HG03108 (cell line): Measurements from ENCODE around the gene CXCL1.
"Not testable (repeated sequence)": the region's sequence is repeated elsewhere in the genome, so short reads cannot be mapped to it uniquely, and the experiment has no call there.

Experiments
- ATAC-seq: cut with Tn5 transposase; IDR thresholded peaks from one replicate; pipeline ENCODE4 v1.9.1; 2021; ENCODE audit warnings: moderate library complexity; ENCODE audit not compliant: unreplicated experiment

Gene CXCL1

DNA sequence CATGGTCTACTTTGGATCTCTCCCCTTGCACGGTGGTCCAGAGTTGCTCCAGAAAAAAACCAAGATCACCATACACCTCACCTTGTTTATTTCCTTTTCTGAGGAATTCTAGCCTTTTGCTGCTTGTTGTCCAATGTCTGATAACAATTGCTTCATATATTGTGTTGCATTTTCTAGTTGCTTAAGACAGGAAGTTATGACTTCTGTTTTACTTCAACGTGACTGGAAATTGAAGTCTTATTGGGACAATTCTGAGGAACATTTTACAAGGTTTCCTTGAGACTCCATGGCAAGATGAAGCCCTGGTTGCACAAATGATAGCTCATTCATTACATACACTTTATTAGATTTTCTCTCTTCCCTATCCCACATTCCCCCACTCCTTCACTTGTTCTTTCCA, 5.2 kb downstream of the CXCL1 start:
- ATAC-seq, result no peak

DNA sequence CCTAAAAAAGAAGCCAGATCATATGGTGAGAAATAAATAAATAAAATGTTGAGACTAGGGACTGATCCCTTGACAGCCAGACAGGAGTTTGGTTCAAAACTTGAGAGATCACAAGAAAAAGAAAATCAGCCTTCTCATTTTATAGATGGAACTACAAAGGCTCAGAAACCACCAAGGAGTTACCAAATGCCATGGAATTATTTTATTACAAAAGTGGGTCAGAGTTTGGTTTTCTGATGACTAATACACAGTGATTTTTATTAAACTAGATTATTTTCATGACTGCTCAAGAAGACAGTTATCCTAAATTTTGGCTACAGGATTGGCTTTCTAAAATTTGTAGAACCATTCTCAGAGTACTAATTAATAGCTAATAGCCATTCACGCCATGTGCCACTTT, 6.2 kb downstream of the CXCL1 start:
- ATAC-seq, result no peak

DNA sequence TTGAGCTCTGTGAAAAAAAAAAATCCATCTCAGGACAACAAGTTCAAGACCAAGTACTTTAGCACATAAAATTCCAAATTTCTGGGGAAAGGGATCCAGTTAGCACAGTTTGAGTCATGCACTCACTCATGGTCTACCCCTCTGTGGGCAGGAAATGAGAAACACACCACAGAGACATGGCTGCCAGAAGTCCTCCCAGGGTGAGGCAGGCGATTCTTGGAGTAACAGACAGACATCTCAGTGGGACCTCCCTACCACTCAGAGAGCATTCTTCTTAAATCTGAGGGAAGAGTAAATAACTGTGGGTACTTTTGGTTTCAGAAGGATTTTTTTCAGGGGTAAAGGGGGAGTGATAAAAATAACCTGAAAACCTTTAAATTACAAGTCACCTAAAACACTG, 14.1 kb downstream of the CXCL1 start:
- no peak for ATAC-seq

DNA sequence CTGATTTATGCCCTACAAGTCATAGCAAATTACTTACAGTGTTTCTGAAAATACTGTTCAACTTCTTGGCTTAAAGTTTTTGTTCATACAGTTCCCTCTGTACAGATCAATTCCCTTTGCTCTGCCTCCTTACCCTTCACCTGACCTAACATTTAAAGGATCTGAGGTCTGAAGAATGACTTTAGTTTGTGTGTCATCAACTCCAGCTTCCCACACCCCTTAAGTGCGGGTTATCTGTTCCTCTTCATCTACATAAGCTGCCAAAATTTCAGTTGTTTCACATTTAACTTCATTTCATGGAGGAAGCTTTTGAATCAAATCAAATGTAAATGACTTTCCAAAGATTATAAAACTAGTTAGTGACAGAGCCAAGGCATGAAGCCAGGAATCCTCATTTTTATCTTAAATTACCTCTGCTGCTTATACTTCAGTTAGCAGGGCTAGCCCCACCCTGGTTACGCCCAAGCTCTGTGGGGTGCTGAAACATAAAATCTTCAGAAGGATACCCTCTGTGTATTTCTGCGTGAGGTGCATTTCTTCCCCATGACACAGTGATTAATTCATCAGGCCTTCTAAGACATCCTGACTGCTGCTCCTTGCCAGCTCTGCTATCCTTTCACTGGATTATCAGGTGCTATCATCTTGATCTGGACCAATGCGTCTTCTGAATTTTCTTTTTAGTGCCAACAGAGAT, 16.5 kb downstream of the CXCL1 start:
- ATAC-seq, result no peak

DNA sequence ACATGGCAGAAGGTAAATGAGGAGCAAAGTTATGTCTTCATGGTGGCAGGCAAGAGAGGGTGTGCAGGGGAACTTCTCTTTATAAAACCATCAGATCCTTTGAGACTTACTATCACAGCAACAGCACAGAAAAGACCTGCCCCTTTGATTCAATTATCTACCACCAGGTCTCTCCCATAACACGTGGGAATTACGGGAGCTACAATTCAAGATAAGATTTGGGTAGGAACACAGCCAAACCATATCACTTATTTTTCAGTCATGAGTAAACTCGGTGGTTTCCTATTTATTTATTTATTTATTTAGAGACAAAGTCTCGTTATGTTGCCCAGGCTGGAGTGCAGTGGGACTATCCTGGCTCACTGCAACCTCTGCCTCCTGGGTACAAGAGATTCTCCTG, 22.1 kb downstream of the CXCL1 start:
- ATAC-seq, result no peak

DNA sequence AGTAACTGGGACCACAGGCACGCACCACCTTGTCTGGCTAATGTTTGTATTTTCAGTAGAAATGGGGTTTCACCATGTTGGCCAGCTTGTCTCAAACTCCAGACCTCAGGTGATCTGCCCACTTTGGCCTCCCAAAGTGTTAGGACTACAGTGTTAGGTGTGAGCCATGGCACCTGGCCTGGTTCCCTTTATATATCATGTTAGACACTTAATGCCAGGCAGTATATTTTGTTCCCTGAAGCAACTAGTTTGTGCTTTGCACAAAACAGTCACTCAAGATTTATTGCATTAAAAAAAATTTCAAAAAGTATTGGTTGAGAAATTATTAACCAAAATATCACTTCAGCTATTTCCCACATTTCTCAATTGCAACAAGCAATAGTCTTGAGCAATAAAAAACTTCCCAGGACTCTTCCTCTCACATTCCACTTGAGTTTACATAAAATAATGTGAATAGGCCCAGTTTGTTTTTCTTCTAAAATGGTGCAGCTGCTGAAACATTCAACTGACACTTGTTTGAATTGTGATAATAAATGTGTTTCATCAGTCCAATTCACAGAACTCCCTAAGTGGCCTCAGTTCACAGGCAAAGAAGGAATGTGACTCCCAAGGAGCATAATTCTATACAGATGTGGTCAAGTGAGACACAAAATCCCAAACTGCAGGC, 22.7 kb downstream of the CXCL1 start:
- no peak for ATAC-seq

DNA sequence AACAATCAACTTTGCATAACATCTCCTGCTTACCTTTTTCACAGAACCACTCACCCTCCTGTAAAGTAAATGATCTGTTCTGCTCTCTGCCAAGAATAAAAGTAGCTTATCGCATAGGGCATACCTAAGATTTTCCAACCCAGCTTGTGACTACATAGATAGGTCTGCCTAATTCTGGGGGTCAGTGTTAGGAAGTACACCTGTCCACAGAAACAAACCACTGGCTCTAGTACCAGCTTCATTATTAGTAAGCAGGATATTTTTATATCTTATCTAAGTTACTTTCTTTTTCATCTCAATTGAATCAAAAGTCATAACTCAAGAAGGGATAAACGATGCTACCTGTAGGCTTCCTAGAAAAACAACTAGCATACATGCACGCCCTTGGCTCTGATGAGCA, 23.8 kb downstream of the CXCL1 start:
- no peak for ATAC-seq

DNA sequence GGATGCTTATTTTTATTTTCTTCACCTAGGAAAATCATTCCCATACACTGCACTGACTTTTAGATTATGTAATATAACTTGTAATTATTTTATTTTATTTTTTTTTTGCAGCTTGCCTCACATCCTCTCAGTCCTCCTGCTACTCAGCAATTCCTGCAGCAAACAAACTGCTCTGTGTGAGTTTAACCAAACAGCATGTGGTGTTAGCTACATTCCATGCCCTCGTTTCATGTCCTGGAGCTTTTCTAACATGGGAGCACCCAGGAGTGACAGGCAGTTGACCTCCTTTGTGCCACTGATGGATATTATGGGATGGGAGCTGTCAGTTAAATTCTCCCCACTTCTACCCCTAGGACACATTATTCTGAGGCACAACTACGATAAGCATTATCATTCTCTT, 24.8 kb downstream of the CXCL1 start:
- ATAC-seq, result no peak

DNA sequence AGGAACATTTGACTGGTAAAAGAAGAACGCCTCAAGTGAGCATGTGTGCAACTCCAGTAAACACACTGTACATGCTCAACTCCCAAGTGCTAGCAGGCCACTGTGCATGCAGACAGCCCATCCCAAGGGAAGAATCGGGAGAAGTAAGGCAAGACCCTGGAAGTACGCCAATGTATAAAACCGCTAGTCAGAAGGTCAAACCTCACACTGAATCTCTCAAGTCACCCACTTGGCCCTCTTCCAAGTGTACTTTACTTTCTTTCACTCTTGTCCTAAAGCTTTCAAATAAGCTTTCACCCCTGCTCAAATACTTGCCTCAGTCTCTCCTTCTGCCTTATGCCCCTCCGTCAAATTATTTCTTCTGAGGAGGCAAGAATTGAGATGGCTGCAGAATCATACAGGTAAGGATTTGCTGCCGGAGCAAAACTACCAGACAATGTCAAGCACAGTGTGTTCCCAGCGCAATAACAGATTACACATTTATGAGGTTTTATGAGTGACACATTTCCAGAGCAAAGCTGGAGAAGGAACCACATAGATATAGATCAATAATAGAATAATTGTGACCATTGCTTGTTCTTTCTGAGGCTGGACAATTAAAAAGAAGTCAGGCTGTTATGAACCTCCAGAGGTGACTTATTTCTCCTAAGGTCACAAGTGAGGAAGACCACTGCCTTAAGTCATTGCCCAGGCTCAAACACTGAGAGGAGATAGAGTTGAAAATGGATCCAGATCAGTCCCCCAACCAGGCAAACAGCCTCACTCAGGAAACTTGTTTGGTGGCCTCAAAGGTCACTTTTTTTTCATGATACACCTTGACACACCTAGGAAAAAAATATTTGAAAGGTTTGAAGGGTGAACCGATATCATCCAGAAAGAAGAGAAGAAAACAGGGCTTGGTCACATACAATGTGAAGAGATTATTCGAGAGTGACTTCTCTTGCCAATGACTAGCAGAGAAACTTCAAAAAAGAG, 26.3 kb downstream of the CXCL1 start:
- no peak for ATAC-seq

DNA sequence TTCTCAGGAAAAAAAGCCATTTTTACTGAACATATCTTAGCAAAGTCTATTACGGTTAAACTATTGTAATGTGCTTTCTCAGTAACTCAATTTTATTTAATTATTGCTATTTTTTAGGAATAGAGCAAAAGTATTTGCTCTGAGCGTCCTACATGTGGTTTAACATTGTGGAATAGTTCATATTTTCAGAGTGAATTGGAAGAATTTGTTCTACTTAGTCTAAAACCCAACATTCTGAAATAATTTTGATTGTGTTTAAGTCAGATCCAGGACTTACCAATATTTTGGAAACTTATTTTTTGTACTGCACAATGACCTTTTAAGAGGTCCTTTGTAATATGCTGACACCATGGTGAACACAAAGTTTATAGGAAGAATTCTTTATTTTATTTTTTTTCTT, 27.2 kb downstream of the CXCL1 start:
- ATAC-seq, result no peak

DNA sequence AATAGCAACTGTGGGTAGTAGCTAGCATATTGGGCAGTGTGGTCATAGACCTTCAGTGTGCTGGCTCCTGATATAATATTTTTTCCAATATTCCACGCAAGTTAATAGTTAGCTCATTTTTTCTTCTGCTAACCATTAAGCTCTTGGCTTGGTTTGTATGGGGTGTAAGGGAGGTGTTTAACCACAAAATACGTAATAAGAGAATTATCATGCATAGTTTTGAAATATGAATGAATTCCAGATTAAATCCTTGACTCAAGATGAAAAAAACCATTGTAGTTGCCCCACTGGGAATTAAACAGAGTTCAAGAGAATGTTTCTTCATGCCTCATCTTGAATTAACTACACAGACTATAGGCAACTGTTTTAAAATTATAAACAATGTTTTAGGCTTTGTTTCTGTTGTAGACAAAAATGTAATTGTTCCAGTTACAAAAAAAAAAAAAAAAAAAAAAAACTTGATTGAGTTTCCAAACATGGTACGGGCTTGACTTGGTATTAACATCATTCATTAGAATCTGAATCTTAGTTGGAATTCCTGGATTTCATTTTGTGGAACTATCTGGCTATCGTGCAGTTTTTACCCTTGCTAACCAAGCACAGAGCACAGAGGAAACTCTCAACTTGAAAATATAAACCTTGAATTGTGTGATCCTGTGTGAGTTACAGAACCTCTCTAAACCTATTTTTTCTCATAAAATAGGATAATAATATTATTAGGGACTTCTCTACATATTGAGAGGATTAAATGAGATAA, 28.4 kb downstream of the CXCL1 start:
- no peak for ATAC-seq

DNA sequence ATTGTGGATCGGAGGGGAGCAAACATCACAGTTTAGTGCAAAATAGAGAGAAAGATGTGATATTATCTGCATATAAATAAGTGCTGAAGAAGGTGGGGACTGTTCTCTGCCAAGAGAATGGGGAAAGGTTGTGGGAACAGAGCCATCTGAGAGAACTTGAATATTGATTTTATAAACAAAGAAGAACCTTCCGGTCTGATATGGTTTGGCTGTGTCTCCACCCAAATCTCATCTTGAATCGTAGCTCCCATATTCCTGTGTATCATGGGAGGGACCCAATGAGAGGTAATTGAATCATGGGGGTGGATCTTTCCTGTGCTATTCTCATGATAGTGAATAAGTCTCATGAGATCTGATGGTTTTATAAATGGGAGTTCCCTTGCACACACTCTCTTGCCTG, 30.1 kb downstream of the CXCL1 start:
- not testable (repeated sequence) for ATAC-seq

DNA sequence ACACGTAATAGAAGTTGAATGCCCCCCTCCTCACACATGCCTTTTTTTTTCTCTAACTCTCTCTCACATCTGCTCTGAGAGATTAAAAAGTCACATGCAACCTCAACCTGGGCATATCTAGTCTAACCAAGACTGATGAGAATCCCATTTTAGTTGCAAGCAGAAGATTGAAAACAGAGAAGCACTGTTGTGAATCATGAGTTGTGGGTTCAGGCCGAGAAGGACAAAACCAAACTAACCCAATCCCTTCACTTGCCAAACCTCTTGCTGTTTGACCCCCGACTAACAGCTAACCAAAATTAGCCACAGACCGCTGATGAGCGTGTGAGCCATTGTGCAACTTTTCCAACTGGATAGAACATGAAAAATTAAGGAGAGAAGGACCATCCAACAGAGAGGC, 31.8 kb downstream of the CXCL1 start:
- no peak for ATAC-seq

DNA sequence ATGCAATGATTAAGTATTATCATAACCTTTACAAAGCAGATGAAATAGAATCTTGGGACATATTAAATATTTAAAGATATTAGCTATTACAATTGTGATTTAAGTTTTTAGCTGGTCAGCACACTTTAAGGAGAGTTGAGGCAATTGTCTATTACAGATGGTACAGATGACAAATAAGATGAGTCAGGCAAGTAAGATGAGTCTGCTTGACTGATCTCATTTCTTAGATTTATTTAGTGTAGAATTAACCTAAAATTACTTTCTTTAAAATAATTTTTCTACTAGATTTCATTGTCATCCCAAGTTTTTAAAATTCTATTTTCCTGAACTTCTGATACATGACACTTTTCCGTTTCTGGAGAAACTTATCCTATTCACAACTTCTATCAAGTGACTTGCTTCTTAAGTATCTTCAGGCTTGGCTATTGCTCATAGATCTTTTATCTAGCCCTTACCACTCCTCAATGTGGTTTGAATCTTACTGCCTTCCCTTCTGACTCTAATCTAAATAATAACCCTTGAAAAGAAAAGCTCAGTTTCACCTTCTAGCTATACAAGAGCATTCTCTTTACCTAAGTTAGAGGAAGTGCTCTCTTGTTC, 32.9 kb downstream of the CXCL1 start:
- no peak for ATAC-seq

DNA sequence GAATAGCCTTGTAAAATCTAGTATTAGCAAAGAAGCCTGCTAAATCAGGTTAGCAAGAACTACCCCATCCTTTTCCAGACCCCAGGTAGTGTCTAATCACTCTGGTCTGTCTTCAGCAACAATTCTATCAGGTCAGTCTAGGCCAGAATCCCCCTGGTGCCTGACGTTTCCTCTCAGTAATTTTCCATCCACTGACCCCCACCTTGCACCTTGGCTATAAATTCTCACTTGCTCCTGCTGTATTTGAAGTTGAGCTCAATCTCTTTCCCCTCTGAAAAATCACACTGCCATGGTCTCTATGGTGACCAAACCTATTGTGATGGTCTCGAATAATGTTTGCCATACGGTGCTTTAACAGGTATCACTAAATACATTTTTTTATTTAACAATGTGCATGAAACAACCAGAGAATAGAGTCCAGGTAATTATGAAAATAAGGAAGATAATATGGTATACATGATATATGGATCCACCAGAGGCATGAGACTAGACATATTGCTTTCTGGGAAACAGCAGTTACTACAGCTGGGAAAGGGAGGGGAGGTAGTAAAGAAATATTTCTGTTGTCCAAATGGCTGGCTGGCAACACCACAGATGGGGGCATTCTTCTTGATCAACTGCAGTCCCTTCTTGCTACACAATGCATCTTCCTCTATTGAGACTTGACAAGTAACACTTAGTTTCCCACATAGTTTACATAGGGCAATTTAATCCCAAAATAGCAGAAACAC, 33.8 kb downstream of the CXCL1 start:
- no peak for ATAC-seq

DNA sequence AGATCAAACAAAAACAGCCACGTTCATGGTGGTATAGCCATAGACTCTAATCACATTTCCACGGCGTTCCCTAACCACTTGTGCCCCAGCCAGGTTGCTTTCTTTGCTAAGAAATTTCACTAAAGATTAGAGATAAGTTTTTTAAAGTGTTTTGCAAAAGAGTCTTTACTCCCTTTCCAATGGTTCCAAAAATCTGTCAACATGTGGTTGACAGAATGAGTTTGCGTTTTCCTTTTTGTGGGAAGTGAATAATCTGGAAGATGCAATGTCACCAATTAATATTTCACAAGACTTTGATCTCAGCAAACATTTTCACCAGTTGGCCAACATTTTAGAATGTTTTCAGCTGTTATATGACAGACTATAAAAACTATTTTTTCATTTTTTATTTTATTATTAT, 35.3 kb downstream of the CXCL1 start:
- no peak for ATAC-seq

DNA sequence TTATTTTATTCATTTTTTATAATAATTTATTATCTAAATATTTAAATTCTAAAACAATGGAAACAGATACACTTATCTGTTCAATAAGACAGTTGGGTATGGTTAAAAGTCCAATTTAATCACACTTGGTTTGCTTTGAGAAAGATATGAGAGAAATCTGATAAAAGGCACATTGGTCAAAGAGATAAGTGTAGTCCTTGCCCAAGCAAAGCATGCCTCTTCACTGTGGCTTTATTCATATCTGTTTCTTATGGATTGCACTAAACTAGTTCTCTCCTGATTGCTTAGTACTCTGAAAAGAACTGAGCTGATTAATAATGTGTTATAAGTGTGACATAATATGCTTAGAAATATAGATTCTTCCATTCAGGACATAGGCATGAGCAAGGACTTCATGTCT, 39.8 kb downstream of the CXCL1 start:
- no peak for ATAC-seq

DNA sequence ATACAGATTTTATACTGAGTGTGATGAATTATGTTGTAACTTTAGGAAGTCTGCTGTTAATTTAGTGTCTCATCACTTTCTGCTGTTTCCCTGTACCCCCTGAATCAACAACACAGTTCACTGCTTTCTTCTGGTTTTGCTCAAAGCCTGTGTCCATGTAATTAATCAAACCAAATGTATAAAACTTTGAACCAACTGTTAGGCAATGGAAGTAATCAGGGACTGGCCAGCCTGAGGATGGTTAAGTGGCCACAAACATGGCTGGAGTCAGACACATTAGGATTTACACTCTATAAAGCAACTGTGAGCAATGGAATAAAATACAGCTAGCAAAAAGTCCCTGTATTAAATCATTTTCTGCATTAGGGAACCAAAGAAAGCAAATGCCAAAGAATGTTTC, 42.6 kb downstream of the CXCL1 start:
- no peak for ATAC-seq

DNA sequence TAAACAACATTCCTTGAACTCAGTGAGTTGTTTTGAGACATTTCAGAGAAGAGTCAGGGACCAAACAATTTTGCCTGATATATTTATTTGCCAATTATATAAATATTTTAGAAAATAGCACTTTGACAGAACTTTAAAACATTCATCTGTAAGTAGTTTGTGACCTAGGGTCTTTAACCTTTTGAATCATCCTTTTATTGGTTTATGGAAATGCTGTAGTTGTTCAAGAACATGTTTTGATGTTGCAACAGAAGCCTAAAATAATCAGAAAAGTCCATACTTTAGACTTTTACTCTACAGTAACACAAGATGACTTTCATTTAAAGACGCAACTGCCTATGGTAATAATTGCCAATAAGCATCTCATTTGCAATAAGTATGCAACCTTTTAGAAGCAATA, 43.0 kb downstream of the CXCL1 start:
- ATAC-seq, result no peak

DNA sequence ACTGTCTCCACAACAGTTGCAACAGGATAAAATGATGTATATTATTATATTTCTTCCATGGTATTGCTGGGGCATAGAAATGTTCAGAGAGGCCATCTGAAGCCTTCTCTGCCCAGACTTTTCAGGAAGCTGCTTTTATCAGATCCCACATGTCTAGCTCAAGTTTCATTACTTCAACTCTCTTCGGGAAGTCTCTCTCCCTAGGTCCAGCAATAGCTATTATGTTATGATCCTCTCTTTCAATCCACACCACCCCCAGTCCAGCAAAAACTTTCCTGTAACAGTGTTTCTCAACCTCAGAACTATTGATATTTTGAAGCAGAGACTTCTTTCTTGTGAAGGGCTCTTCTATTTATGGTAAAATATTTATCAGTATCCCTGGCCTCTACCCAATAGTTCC, 44.9 kb downstream of the CXCL1 start:
- ATAC-seq, result no peak
